ENCODE results near the gene ARMC8. TPM values are rescaled to one million over a fixed set of nuclear protein-coding genes. Genes with fewer than 3 reads are reported as not detected.

The ARMC8 gene
- total RNA-seq, 1 experiment from 2014 or later: 32.4 TPM

DNA sequence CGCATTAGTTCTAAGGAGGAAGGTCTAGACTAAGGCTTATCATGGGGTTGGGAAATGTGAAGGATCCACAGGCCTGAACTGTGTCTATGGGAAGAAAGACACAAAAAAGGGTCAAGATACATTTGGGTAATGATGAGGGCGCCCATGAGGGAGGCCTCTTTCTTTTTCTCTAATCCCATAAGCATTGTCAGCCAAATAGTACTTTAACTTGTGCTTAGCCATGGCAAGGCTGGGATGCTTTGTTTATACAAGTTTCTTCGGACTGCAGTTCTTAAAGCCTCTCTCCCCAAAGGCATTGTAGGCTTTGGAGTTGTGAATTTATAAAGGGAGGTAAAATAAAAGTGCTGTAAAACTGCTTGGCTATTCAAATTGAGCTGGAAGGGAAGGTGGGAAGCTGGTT is 23.4 kb downstream of the ARMC8 start:
- ChIA-PET CTCF (no interaction called here), POLR2A (ENCODE audit: unreplicated experiment) (no interaction called here)
- Histone ChIP-seq H4K20me1 (ENCODE audit: insufficient read depth) (peaks cover 15% of the 10 kb centered on the region; the same call in 1 of the 2 replicates), H3K4me2 (no peak overlapping the region), H3K27ac (no peak overlapping the region), H3F3A (ENCODE audit: insufficient read depth, low read depth) (no peaks in the 10 kb centered on the region), H3K9me3 (ENCODE audit: insufficient read depth, low read depth) (0 out of 2 replicates have a peak, but pooled peaks cover 4% of the 10 kb centered on the region), H3K79me2 (ENCODE audit: low read depth) (peaks cover 42% of the 10 kb centered on the region), H3K9me2 (ENCODE audit: insufficient read depth) (no peaks in the 10 kb centered on the region; the same call in 1 of the 2 replicates), H2AFZ (no peak overlapping the region), H3K4me3 (no peak overlapping the region), H3K27me3 (ENCODE audit: insufficient read depth, low read depth) (no peaks in the 10 kb centered on the region), H3K36me3 (ENCODE audit: low read depth) (peaks cover 4% of the 10 kb centered on the region; the same call in 1 of the 2 replicates), H3K4me1 (replicated peaks; ENCODE audit: insufficient read depth) (no peaks in the 10 kb centered on the region)
- BruUV-seq (replicated peaks): no TSS peak
- DNase-seq: no peak
- TF ChIP-seq, protein P1, sequence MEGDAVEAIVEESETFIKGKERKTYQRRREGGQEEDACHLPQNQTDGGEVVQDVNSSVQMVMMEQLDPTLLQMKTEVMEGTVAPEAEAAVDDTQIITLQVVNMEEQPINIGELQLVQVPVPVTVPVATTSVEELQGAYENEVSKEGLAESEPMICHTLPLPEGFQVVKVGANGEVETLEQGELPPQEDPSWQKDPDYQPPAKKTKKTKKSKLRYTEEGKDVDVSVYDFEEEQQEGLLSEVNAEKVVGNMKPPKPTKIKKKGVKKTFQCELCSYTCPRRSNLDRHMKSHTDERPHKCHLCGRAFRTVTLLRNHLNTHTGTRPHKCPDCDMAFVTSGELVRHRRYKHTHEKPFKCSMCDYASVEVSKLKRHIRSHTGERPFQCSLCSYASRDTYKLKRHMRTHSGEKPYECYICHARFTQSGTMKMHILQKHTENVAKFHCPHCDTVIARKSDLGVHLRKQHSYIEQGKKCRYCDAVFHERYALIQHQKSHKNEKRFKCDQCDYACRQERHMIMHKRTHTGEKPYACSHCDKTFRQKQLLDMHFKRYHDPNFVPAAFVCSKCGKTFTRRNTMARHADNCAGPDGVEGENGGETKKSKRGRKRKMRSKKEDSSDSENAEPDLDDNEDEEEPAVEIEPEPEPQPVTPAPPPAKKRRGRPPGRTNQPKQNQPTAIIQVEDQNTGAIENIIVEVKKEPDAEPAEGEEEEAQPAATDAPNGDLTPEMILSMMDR (conservative IDR thresholded peaks at IDR 0.05): no peak
- TF ChIP-seq EZH2 (IDR thresholded peaks at IDR 0.05; ENCODE audit: low read depth): no peak
- intact Hi-C loops (cut with micrococcal nuclease; ENCODE audit: unreplicated experiment): no loop called here

DNA sequence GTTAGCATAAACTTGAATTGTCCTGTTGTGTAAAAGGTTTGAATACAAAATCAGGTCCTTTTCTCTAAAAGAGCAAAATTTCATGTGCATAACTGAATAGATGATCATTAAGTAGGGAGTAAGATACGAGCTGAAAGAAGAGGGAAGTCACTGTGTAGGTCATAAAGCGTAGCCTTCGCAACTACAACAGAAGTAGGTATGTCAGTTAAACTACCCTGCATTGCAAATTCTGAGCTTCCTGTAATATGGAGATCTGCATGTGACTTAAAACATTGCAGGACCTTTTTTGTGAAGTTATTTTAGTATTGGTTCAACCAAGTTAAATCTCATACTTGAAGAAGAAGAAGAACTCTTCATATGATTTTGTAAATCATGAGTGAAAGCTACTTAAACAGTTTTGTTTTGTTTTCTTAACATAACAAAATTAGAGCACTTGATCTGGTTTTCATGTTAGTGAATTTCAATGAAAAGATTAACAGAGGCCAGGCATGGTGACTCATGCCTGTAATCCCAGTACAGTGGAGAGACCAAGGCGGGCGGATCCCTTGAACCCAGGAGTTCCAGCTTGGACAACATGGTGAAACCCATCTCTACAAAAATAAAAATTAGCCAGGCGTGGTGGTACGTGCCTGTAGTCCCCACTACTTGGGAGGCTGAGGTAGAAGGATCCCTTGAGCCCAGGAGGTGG is 26.4 kb downstream of the ARMC8 start:
- H3K79me2 ChIP-seq (ENCODE audit: low read depth): peaks cover 28% of the 10 kb centered on the region
- no peak for DNase-seq

DNA sequence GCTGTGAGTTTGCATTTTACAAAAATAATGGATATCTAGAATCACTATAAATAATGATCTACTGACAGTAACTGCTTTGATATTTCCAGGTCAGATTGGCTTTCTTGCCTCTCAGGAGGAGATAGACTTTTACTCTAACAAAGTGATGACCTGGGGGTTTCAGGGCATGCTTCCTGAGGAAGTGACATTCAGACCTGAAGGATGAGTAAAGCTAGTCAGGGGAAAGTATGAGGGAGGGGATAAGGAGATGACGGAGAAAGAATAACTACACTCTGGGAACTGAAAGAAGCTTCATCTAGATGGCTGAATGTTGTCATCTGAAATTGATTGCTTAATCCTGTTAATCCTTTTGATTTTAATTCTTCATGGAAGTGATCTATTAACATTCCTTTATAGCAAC is 32.2 kb downstream of the ARMC8 start:
- no TSS peak for BruUV-seq (replicated peaks)
- DNase-seq: no peak
- no peak overlapping the region for H3K4me3 ChIP-seq
- H3F3A ChIP-seq (ENCODE audit: insufficient read depth, low read depth): no peaks in the 10 kb centered on the region
- H3K4me1 ChIP-seq (replicated peaks; ENCODE audit: insufficient read depth): no peaks in the 10 kb centered on the region
- H3K27ac ChIP-seq: no peak overlapping the region
- ChIA-PET POLR2A (ENCODE audit: unreplicated experiment) (no interaction called here), CTCF (no interaction called here)
- H3K4me2 ChIP-seq: no peak overlapping the region
- peaks cover 10% of the 10 kb centered on the region for H3K36me3 ChIP-seq (ENCODE audit: low read depth)
- H4K20me1 ChIP-seq (ENCODE audit: insufficient read depth): peaks cover 17% of the 10 kb centered on the region
- no peak overlapping the region for H2AFZ ChIP-seq
- peaks cover 12% of the 10 kb centered on the region; the same call in 1 of the 2 replicates for H3K79me2 ChIP-seq (ENCODE audit: low read depth)
- H3K27me3 ChIP-seq (ENCODE audit: insufficient read depth, low read depth): no peaks in the 10 kb centered on the region
- TF ChIP-seq, protein P1 (conservative IDR thresholded peaks at IDR 0.05): no peak
- no peak for TF ChIP-seq EZH2 (IDR thresholded peaks at IDR 0.05; ENCODE audit: low read depth)
- no peaks in the 10 kb centered on the region for H3K9me2 ChIP-seq (ENCODE audit: insufficient read depth)
- H3K9me3 ChIP-seq (ENCODE audit: insufficient read depth, low read depth): no peaks in the 10 kb centered on the region
- intact Hi-C loops (cut with micrococcal nuclease; ENCODE audit: unreplicated experiment): no loop called here

More for the DNA sequence above, 26.4 kb downstream of the ARMC8 start:
- TF ChIP-seq, protein P1 (conservative IDR thresholded peaks at IDR 0.05): no peak
- TF ChIP-seq EZH2 (IDR thresholded peaks at IDR 0.05; ENCODE audit: low read depth): no peak
- Histone ChIP-seq H3K9me2 (ENCODE audit: insufficient read depth) (no peaks in the 10 kb centered on the region; the same call in 1 of the 2 replicates), H3K36me3 (ENCODE audit: low read depth) (no peaks in the 10 kb centered on the region; the same call in 1 of the 2 replicates), H2AFZ (no peak overlapping the region), H4K20me1 (ENCODE audit: insufficient read depth) (peaks cover 19% of the 10 kb centered on the region; the same call in 1 of the 2 replicates), H3F3A (ENCODE audit: insufficient read depth, low read depth) (no peaks in the 10 kb centered on the region), H3K4me3 (no peak overlapping the region), H3K4me1 (replicated peaks; ENCODE audit: insufficient read depth) (no peaks in the 10 kb centered on the region), H3K27ac (no peak overlapping the region), H3K4me2 (no peak overlapping the region), H3K9me3 (ENCODE audit: insufficient read depth, low read depth) (no peaks in the 10 kb centered on the region), H3K27me3 (ENCODE audit: insufficient read depth, low read depth) (no peaks in the 10 kb centered on the region)
- CTCF ChIA-PET: interaction anchor here (0.7 kb wide), 1 partner anchor 575 kb away, joined by 17 read pairs; no protein-coding TSS in a partner anchor
- intact Hi-C loops (cut with micrococcal nuclease; ENCODE audit: unreplicated experiment): no loop called here
- POLR2A ChIA-PET (ENCODE audit: unreplicated experiment): interaction anchor here (0.7 kb wide), 1 partner anchor 98 kb away, joined by 4 read pairs; the partner anchor contains the start of gene DZIP1L
- BruUV-seq (replicated peaks): no TSS peak

All from PC-9 (cell line).